Fibroblast of skin of back (primary cell): ENCODE data around the gene RAD23B.
A peak's percentile ranks its signal among the peaks of the same experiment; 100 is the strongest.

Experiments
- DNase-seq: peaks from one replicate; pipeline ENCODE4 v3.0.0-alpha.2; 2013

Gene RAD23B

DNA sequence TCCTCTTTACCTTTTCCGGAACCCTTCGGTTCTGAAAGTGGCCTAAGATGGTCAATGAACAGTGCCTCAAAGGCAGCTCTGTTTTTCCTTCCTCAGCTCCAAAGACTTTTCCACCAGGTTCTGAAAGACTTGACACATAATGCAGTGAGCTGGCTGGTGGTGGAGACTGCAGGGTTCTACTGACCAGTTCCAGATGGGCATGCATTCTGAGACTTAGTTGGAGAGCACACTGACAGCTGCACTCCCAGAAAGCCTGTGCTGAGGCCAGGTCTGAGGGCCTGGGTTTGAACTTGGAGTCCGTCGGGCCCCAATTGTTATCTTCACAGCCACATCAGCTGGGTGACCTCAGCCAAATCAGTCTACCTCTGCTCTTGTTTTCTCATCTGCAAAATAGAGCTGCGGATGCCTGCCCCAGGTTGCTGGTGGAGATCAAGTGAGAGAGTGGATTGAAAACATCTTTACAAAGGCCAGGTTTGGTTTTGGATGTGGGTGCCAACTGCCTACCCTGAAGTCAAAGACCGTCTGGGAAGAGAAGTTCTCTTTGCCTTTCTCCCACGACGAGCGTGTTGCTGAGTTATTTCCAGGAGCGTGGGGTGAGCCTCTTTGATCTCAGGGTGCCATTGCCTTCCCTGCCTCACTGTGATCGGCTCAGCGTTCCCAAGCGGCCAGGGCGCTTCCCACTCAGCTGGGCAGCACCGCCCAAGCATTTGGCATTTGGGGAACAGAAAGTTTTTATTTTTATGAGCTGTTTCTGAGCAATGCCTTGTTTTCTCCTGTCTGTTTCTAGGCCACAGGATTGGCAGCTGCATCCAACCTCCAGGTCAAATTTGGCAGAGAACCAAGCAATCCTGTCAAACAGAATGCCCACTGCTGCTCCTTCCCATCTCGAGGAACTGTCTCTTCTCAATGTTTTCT is 54.9 kb downstream of the RAD23B start:
- DNase-seq = no peak

DNA sequence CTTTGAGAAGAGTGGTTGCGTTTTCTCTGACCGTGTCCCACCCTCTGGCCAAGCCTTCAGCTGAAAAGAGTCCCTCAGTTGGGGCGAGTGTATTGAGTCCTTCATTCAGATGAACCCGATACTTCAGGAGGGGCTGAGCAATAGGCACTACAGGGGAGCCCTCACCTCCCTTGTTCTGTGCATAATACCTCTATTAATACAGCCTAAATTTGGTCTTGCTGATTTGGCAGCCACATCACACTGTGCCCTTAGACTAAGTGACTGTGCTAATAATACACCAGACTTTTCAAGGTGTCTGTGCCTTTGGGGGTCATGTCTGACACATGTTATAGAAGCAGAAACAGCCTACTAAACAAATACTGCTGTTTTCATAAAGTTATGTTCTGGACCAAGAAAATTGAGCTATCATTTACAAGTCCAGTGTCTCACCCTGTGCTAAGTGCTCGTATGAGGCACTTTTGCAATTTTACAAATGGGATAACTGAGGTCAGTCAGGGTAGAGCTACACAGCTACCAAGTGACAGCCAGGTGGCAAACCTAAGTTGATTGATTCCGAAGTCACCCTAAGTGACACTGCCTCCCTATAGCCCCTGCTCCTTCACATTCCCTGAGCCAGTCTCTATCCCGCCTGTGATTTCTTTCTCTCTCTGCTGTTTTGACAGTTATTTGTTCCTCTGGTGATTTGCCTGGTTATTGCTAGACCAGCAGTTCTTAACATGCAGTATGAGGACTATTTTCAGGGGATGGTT is 56.0 kb downstream of the RAD23B start:
- no peak for DNase-seq

DNA sequence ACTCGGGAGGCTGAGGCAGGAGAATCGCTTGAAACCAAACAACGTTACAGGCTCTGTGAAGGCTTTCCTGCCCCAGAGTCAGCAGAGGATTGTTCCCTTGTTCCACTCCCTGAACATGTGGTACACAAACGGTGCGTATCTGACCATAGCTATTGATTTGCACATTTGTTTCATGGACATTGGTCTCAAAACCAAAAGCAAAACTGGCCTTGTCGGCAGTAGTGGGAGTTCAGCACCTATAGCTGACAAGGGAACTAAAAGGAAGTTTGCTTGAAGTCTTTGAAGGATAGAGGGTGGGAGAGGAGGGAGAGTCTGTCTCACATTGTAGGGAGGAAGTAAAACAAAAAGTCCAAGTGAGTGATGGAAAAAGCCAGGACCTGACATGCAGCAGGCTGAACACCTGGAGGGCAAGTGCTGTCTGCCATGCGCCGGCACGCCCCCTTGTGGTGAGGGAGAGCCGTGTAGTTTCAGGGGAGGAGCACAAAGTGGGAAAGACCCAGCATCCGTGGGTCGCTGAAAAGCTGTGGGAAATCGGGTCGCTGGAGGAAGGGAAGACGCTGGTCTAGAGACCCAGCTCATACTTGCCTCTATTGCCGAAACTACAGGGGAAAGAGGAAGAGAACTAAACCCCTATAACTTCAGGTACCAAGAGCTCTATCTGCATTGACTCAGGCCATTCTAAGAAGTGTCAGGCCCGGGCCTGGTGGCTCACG is 58.0 kb downstream of the RAD23B start:
- DNase-seq = peak; percentile 53

DNA sequence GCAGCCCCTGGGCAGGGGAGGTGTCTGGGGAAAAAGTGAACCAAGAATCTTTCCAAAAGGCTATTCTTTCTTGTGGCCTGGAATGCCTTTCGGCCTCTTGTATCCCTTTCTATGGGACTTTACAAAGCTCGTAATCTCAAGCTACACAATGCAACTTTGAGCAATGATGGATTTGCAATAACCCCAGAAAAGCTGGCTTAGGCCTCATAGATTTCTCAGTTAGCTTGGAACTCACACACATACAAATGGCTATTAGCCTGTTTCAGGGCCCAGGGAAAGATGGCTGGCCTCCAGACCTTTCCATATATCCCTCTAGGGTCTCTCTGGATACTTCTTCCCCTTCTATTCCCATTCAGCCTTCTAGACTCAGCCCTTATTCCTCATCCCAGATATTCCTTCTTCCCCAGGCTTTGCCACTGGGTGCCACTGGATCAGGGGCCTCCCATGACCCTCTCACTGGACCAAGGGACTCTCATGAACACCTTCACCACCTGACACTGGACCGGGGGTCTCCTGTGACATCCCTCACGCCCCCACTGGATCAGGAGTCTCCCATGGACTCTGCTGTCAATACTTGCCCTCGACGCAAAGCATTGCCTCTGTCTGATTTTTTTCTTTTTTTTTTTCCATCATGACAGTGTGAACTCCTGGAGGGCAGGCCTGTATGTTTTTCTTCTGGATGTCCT is 59.5 kb downstream of the RAD23B start:
- DNase-seq = no peak

DNA sequence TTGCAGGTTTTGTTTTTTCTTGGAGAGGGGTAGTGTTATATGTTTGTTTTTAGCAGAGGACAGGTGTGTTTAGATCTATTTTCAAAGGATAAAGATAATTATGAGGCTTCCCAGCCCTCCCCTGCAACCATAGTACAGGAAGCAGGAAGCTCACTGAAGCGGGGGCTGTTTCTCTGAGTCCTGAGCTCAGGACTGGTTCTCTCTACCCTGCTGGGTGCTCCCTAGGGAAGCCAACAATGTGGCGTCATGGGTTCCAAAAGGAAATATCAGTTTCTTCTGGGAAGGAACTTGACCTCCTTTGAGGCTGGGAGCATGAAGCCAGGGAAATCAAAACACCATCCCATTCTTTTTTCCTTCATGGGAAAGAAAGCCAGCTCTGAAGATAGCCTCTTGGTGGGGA is 62.2 kb downstream of the RAD23B start:
- DNase-seq = peak; percentile 50

DNA sequence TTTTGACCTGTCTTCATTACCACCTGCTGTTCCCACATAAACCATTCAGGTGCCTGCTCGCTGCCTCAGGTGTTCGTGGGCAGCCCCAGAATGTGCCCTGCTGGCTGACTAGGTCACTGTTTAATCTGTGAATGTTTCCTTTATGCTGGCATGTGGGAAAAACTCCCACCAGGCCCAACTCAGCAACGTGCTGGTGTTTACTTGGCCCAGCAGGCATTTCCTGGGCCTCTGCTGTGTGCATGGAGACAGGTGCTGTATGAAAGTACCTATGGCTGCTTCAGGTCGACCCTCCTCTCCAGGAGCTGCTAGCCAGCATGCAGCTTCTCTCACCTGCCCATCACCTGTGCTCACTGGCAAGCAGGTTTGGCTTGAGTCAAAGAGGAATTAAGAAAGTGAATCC is 65.8 kb downstream of the RAD23B start:
- no peak for DNase-seq

DNA sequence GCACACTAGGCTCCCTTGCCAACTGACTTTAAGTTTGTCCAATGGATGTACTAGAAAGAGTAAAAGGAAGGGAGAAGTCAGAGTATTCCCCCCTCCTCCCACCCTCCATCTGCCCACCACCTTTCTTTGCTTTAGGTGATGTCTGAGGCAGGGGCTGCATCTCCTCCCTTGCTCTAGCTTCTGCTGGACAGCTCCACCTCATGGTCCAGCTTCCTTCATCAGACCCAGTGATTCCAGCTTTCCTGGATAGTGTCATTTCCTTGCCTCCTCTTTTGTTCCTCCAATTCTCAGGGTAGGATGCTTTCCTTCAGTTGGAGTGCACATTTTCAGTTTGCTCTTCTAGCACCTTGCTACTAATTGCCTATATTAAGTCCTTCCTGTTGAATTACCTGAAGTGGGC is 67.4 kb downstream of the RAD23B start:
- no peak for DNase-seq

DNA sequence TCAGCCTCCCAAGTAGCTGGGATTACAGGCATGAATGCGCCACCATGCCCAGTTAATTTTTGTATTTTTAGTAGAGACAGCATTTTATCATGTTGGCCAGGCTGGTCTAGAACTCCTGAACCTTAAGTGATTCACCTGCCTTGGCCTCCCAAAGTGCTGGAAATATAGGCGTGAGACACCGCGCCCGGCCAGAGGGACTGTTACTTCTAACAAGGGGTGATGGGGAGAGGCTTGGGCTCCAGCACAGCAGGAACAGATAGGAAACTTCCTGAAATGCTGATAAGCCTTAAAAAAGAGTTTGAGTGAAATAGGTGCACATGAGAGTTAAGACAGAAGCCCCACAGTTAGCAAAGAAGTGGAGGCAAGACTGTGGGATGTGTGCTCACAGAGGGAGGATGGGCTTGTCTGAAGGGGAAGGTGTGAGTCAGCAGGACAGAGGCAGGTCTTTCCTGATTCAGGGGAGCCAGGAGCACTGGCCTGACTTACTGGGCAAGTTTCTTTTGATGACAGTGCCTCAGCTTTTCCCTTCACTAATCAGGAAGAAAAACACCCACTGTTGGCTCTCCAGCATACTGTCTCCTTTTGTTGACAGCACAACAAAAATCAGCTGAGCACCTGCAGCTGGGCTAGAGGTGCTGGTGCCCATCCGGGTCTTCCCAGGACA is 68.4 kb downstream of the RAD23B start:
- no peak for DNase-seq

DNA sequence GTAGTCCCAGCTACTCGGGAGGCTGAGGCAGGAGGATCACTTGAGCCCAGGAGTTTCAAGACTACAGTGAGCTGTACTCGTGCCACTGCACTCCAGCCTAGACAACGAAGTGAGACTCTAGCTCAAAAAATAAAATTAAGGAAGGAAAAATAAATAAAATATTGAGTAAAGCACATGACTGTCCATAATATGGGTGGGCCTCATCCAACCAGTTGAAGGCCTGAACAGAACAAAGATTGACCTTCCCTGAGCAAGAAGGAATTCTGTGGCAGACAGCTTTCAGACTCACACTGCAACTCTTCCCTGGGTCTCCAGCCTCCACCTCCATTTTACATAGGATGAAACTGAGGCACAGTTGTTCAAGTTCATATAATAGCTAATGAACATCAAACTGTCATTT is 72.3 kb downstream of the RAD23B start:
- DNase-seq = no peak

DNA sequence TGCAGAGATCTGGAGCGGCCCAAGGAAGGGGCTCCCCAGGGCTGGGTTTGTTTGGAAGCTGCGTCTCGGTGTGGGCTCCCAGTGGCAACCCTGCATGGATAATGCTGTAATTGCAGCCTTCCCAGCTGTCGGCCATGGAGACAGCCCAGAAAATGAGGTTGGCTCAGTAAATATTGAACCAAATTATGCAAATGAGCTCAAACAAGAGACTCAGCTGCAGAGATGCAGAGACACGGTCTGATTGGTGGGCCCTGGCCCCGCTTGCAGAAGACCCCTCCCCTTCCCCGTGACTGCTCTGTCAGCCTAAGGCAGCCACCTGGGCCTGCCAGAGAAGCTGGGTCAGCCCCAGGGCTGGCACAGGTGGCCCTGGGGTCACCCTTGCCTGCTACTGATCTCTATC is 75.9 kb downstream of the RAD23B start:
- no peak for DNase-seq

DNA sequence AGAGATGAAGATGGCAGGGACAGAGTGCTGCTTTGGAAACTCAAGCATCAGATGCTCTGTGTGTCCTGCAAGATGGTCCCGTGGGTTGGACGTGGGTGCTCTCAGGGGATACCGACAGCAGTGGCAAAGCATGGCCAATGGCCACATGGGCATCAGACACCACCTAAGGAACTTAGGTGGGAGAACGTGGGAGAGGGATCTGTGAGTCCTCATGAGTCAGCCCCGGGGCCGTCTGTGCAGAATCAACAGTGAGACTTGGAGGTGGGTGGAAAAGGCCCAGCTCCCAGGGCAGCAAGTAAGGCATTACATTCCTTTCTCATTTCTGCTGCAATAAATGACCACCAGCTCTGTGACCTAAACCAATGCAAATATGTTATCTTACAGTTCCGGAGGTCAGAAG is 77.0 kb downstream of the RAD23B start:
- DNase-seq = no peak

DNA sequence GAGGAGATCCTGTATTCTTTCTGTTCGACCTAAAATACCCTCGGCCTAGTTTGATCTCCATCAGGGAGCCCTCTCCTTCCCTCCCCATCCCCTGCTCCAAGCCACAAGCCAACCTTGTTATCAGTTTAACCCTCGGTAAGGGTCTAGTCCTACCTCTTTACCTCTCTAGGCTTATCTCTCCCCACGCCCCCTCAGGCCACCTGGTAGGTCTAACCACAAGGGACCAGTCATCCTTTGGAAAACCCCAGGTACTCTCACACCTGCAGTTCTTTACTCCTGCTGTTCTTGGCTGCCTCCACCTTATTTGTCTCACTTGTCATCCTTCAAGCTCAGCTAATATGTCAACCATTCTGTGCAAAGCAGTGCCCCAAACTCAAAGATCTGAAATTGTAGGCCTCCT is 78.7 kb downstream of the RAD23B start:
- no peak for DNase-seq

DNA sequence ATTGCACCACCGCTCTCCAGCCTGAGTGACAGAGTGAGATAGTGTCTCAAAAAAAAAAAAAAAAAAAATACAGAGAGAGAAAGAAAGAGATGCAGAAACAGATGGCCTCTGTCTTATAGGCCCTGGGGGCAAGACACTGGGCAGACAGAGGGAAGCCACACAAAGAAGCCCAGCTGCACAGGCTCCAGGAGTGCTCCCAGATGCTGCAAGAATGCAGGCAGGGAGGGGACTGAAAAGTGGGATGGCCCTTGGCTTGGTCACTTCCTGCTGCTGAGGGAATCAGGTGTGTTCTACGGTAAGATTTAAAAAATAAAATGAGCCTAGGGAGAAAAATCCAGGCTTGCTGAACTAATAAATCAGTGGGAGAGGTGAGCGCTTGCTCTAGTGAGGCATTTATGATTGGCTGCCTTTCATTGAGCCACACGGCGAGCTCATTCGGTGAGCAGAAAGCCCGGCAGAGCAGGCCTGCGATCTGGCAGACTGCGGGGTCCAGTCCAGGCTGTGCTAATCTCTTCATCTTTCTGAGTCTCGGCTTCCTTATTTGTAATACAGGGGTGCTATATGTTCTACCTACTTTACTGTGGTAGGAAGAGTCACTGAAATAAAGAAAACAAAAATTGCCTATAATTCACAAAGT is 80.6 kb downstream of the RAD23B start:
- no peak for DNase-seq

DNA sequence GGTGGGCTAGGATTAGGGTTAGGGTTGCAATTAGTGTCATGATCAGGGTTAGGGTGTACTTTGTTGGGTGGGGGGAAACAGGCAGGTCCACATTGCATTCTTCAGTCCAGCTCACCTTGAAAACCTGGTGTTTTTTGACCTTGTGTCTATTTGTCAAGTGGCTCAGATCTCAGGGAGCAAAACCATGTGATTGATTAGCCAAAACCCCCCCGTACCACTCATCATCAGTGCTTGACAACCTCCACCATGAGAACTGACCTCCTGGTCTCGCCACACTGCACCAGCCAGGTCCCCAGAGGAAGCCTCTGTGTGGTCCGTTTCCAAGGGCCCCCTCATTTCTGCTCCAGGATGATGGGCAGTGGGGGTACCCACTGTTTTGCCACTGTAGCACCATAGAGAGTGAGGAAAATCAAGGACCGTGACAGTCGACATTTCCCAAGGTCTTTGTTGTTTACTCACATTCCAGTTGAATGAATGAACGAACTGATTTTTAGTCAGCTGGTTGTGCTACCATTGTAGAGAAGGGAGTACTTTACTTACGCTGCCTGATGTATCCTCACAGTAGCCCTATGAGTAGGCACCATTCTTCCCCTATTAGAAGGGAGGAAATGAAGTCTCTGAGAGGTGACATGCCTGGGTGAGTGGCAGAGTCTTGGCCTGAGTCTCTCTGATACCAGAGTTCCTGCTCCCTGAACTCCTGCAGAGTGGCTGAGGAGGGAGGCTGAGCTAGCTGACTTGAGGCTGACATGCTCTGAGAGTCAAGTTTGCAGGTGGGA is 84.8 kb downstream of the RAD23B start:
- peak; percentile 30 for DNase-seq

DNA sequence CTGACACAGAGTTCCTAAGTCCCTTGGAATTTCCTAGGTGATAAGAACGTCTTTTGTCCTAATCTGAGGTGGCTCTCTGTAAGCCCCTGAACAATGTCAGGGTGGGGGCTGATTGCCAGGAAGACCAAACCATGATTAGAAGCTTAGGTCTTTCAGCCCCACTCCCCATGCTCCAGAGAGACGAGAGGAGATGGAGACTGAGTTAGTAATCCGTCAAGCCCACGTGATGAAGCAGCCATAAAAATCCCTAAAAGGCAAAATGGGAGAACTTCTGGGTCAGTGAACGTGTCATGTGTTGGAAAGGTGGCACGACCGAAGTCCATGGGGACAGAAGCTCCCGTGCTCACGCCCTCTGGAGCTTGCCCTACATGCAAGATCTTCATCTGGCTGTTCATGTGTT is 85.6 kb downstream of the RAD23B start:
- no peak for DNase-seq

DNA sequence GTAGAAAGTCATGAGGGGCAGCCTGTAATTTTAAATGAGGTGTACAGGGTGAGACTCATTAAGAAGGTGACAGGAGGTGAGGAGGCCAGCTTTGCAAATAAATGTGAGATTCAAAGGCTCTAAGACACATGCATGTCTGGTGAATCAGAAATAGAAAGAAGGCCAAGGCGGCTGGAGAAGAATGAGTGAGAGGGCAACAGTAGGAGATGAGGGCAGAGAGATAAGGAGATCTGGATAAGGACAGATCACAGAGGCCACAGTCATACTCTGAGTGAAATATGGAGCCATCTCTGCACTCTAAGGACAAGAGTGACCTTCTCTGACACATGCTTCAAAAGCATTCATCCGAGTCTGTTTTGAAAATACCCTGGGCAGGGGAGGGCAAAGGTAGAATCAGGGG is 90.7 kb downstream of the RAD23B start:
- no peak for DNase-seq

DNA sequence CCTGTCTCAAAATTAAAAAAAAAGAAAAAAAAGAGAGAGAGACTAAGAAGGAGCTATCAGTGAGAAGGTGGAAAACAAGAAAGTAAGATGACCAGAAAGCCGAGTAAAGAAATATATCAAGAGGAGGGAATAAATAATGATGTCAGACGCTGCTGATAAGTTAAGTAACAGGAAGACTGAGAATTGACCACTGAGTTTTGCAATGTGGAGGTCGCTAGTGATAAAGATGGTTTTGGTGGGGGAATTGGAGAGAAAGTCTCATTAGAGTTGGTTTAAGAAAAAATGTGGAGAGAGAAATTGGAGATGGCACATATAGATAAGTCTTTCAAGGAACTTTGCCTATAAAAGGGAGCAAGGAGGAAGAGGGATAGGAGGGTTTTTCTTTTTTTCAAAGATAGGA is 91.9 kb downstream of the RAD23B start:
- DNase-seq = no peak

DNA sequence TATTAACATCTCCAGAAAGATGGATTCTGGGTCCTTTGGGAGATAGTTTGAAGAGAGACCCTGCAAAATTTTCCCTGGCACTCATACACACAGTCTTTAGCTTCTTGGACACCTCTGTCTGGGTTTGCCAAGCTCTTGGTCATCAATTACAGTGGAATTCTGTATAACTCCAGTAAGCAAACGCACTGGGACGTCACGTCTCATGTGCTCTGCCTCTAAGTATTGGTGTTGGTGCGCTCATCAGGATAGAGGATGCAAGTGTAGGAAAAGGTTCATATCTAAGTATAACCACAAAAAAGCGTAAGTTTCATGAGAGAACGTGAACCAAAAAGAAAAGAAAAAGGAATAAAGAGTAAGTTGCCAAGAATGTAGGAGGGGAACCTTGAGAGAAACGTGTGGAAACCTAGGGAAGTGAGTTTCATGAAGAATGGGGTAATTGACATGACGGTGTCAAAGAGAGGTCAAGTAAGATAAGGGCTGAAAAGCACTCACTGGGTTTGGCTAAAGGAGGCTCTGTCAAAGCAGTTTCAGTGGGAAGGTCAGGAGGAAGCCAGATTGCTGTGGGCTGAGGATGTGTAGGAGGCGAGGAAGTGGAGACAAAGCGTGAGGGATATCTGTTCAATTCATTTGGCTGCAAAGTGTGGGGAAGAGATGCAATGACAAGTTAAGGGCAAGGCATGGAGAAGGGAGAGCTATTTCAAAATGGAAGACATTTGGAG is 92.7 kb downstream of the RAD23B start:
- DNase-seq = no peak

DNA sequence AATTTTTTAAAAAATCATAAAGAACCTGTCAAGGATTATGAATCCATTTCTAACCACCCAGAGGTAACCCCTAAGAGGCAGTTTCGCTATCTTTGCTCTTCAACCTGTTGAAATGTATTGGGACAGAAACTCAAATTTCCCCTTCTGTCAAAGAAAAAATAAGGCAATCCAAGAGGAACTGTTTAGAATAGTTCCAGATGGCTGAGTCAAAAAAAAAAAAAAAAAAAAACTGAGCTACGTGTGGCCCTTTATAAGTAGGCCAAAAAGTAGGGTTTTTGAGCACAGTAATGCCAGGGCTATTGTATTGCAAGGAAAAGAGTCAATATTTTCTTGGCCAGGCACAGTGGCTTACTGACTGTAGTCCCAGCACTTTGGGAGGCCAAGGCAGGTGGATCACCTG is 94.9 kb downstream of the RAD23B start:
- no peak for DNase-seq
